NCI-H1092 (cell line): Measurements from ENCODE around the gene NUB1.

Source experiments
- DNase-seq: peaks from one replicate; lab custom pipeline; 2025; lab: John Stamatoyannopoulos, UW

NUB1 gene

DNA sequence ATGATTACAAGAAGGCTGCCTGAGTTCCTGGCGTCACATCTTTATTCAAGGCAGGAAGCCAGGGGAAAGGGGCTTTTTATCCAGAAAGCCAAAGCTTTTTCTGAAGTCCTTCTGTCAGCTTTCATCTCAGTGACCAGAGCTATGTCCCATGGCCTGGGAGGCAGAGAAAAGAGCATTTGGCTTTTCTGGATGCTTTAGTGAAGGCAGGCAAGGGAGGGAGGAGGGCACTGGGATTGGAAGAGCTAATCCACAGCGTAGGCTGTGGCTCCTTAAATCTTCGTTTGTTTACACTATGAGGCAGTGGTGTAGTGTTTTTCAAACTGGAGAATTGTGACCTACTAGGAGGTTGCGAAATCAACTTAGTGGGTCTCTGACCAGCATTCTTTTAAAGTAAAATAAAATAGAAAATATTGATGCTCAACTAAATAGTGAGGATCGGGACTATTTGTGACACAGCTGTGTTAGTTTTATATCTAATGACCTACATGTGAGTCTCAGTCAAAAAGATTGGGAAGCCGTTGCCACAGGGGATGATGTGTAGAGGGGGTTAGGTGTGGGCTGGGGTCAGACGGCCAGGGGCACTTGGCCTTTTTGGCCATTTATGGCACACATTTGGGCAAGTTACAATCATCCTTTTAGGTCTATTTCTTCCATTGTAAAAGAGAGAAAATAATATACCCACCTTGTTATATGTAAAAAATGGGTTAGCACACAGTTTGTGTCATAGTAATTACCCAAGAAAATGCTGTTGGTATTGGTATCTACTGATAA is 84.2 kb downstream of the NUB1 start:
- DNase-seq: no peak

DNA sequence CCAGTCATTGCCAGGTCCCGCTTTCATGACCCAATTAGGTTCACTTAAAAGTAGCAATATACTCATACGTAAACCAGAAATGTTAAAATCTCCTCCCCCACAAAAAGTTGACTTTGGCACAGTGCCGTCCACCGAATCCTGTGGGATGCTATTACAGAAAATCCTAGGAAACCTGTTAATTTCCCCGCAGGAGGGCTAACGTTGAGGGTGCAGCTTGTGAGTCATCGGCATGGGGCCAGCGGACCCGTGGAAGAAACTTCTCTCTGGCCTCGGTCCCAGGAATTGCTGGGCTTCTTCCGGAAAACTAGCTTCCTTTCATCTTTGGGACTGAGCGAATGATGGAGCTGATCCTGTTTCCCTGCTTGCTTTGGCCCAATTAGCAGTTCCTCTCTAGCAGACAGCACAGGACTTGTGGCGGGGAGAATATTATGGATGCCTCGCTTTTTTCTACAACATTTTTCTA is 84.9 kb downstream of the NUB1 start:
- no peak for DNase-seq

DNA sequence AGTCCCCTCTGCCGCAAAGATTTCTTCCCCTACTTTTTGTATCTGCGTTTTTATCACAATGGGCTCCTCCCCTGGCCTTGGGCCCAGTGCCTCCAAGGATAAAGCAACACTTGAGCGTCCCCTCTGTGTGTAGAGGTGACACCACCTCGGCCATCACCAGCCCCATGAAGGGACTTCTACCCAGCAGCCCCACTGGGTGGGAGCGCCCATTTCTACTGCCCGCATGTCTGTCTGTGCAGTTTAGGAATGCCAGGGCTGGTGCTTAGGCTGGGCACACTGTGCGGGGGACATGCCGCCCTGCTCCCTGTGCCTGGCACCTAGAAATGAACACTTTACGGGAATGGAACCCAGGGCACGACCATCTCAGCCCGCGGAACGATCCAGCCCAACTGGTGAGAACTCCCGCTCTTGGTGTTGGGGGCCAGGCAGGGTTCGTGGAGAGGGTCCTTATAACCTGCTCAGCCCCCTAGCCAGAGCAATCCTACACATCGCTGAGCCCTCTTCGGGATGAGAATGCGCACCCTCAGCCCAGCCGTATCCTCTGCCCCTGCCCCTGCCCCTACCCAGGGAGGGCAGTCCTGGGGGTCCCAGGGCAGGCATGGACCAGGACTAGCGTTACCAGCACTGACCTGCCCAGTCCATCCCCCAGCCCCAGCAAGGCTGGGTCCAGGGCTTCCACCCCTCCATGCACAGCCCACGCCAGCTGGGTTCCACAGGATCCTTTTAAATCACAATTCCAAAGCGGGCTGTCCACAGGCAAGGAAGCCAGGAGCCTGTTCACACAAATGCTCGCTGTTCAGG is 85.5 kb downstream of the NUB1 start:
- DNase-seq: no peak

DNA sequence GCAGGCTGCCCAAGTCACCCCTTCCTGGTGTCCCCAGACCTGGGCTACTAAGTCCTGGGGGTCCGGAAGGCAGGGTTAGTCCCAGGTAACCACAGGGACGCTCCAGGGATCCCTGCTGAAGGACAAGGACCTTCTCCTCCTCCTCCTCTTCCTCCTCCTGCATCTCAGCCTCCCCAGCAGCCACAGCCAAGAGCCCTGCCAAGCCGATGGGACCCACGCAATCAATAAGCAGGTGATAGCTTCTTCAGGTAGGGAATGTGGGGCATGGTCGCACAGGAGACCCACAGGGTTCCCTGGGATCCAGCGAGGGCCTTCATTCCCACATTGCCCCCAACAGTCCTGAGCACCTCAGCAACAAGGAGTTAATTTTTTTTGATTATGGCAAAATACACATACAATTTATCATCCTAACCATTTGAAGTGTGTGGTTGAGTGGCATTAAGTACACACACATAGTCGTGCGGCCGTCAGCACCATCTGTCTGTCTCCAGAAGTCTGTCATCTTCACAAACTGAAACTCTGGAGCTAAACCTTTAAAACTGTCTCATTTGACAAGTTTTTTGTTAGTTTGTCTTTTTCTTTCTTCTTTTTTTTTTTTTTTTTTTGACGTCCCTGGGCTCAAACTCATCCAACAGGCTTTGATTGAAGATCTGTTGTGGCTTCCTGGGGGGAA is 86.2 kb downstream of the NUB1 start:
- no peak for DNase-seq
